HG03045 (cell line): ENCODE results near the gene CELA1.
"Not testable (repeated sequence)": the region's sequence is repeated elsewhere in the genome, so short reads cannot be mapped to it uniquely, and the experiment has no call there.

Experiments used
- ATAC-seq: cut with Tn5 transposase; IDR thresholded peaks from one replicate; pipeline ENCODE4 v1.9.1; 2021; ENCODE audit warnings: mild to moderate bottlenecking, moderate library complexity; ENCODE audit not compliant: unreplicated experiment

The CELA1 gene

GRCh38 chr12:51349026-51349425 is 2.5 kb upstream of the CELA1 start:
- no peak for ATAC-seq

- no peak for ATAC-seq
Observed at GRCh38 chr12:51348116-51348515, 1.6 kb upstream of the CELA1 start.

GRCh38 chr12:51345681-51346080 is 798 bp downstream of the CELA1 start:
- no peak for ATAC-seq

GRCh38 chr12:51343201-51343600 is 3.3 kb downstream of the CELA1 start:
- no peak for ATAC-seq

GRCh38 chr12:51342416-51342815 is 4.1 kb downstream of the CELA1 start:
- ATAC-seq, result no peak

GRCh38 chr12:51341251-51342007 is 5.0 kb downstream of the CELA1 start:
- ATAC-seq, result no peak

GRCh38 chr12:51339750-51340149 is 6.7 kb downstream of the CELA1 start:
- no peak for ATAC-seq

- ATAC-seq, result not testable (repeated sequence)
Observed at GRCh38 chr12:51337336-51337735, 9.1 kb downstream of the CELA1 start.

GRCh38 chr12:51335931-51336330 is 10.5 kb downstream of the CELA1 start:
- no peak for ATAC-seq

GRCh38 chr12:51334764-51335163 is 11.7 kb downstream of the CELA1 start:
- no peak for ATAC-seq

GRCh38 chr12:51333536-51333935 is 12.9 kb downstream of the CELA1 start:
- ATAC-seq, result no peak

GRCh38 chr12:51330186-51330585 is 16.3 kb downstream of the CELA1 start:
- ATAC-seq, result no peak

GRCh38 chr12:51329742-51330141 is 16.7 kb downstream of the CELA1 start:
- ATAC-seq, result no peak

- ATAC-seq, result no peak
Observed at GRCh38 chr12:51328587-51328986, 17.9 kb downstream of the CELA1 start.

- ATAC-seq, result no peak
Observed at GRCh38 chr12:51326698-51327439, 19.6 kb downstream of the CELA1 start.

GRCh38 chr12:51324953-51325352 is 21.5 kb downstream of the CELA1 start:
- ATAC-seq, result no peak

- ATAC-seq, result peak; percentile 57
Observed at GRCh38 chr12:51323966-51324895, 22.2 kb downstream of the CELA1 start, which contains the start of gene BIN2. BIN2 (minus strand) TSS chr12:51324174; CDS start chr12:51324102, 72 bp downstream.

GRCh38 chr12:51323317-51323960 is 23.0 kb downstream of the CELA1 start:
- peak; percentile 2 for ATAC-seq

GRCh38 chr12:51322452-51322851 is 24.0 kb downstream of the CELA1 start:
- ATAC-seq, result no peak

GRCh38 chr12:51321882-51322281 is 24.6 kb downstream of the CELA1 start:
- ATAC-seq, result no peak
